ENCODE measurements around the gene EXT2.

DNA sequence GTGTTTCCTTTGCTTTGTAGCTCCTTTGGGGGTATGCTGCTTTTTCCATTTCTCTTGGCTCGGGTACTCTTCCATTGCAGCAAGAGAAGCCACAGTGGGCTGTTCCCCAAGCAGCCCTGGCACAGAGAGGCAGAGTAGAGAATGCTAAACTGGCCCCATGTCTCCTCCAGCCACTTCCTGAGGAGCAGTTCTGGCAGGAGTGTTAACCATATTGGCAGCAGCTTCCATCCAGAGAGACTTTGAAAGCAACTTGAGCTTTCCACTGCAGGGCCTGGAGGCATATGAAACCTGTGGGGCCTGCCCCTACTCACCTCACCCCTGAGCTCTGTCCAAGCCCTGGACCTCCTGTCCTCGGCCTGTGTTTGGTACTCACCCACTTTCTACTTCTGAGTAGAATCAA, 152.6 kb downstream of the EXT2 start:
- TF ChIP-seq ARNT (IDR thresholded peaks at IDR 0.05): no peak
- TF ChIP-seq HDGF (IDR thresholded peaks at IDR 0.05; ENCODE audit: borderline replicate concordance): no peak
- TF ChIP-seq FOXM1 (IDR thresholded peaks at IDR 0.05; ENCODE audit: borderline replicate concordance): no peak
- no peak for TF ChIP-seq SP1 (IDR thresholded peaks at IDR 0.05)
- TF ChIP-seq L3MBTL2 (conservative IDR thresholded peaks at IDR 0.05): no peak

Measured in HEK293T (cell line).